ENCODE measurements around the gene RAD50.

RAD50 gene

DNA sequence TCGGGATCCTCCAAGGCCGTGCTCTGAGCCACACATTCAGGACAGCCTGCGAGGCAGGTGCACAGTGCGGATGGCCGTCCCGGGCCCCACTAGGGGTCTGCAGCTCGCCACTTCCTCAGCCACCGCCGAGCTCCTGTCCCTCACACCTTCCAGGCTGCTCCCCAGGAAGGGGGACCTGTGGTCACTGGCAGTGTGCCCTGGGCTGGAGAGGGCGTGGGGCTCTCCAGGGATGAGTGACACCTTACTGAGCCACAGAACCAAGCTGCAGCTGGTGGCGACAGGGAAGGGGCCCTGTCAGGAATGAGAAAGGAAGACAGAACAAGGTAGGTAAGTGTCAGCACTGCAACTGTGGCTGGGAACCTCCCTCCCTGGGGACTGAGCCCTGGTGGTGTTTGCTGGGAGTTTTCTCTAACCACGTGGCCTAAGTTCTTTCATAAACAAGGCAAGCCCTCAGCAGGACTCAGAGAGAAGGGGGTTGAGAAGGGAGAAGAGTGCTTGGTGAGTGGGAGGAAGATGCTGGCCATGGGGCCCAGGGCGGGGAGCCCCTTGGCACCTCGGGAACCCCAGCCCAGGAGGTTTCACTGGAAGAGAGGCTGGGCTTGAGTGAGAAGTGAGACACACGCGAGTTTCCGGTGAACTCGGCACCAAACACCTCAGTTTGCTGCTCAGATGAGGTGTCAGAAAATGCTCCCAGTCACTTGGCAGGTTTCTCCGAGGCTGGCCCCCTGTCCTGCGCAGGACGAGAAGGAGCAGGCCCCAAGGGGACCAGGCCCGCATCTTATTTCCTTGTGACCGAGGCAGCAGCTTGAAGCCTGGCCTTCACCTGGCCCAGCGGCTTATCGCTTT, 106.4 kb downstream of the RAD50 start:
- DNase-seq: no peak

- DNase-seq: peak; percentile 44
Observed at GRCh38 chr5:132663771-132664695, 107.3 kb downstream of the RAD50 start.

- no peak for DNase-seq
Observed at GRCh38 chr5:132664696-132665209, 108.0 kb downstream of the RAD50 start.

GRCh38 chr5:132665574-132666080, 108.8 kb downstream of the RAD50 start:
- DNase-seq: no peak

GRCh38 chr5:132666310-132667123, 109.7 kb downstream of the RAD50 start:
- no peak for DNase-seq

GRCh38 chr5:132667309-132667708, 110.5 kb downstream of the RAD50 start:
- DNase-seq: no peak

GRCh38 chr5:132667761-132668705, 111.3 kb downstream of the RAD50 start:
- no peak for DNase-seq

GRCh38 chr5:132668706-132669454, 112.1 kb downstream of the RAD50 start:
- no peak for DNase-seq

DNA sequence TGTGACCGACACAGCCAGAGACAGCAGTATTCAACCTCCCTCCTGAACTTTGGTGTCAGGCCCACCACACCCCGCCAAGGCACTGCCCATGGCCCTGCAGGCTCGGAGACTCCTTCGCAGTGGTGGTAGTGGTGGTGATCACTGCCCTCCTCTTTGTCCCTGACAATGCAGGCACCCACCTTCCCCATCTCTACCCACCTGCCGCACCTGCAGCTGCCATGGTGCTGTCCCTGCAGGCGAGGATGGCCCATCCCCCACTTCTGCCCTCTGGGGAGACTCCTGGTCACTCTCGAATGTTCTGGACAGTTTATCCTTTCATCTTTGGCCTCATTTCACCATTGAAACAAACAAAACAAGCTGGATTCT, 112.7 kb downstream of the RAD50 start:
- no peak for DNase-seq

GRCh38 chr5:132669966-132670882, 113.4 kb downstream of the RAD50 start:
- no peak for DNase-seq

DNA sequence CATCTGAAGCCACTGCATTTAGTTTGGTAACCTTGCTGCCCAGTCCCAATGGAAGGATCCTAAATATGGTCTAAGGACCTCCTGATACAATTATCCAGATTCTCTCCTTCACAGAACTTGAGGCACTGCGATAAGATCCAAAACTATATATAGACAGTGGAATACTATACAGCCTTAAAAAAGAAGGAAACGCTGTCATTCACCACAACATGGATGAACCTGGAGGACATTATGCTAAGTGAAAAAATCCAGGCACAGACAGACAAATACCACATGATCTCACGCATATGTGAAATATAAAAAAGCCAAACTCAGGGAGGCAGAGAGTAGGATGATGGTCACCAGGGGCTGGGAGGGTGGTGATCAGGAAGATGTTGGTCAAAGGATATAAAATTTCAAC, 114.2 kb downstream of the RAD50 start:
- DNase-seq: no peak

- DNase-seq: no peak
Observed at GRCh38 chr5:132673488-132673887, 116.7 kb downstream of the RAD50 start.

DNA sequence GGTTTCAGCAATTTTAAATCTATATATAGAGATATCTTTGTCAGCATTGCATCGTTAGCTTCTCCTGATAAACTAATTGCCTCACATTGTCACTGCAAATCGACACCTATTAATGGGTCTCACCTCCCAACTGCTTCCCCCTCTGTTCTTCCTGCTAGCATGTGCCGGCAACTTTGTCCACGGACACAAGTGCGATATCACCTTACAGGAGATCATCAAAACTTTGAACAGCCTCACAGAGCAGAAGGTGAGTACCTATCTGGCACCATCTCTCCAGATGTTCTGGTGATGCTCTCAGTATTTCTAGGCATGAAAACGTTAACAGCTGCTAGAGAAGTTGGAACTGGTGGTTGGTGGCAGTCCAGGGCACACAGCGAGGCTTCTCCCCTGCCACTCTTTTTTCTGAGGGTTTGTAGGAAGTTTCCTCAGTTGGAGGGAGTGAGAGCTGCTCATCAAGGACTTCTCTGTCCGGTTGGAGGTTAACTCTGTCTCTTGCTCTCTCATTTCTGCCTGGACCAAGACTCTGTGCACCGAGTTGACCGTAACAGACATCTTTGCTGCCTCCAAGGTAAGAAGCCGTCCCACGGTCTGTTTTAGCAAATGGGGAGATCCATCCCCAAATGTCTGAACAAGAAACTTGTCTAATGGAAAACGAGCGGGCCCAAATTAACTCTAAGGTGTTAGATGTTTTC, 117.3 kb downstream of the RAD50 start, which contains the start of gene IL4:
Gene IL4, plus strand, starts transcription at position 51 of the 692 bp plus-strand sequence. Its CDS starts 62 bp downstream, at position 113.
- DNase-seq: no peak

DNA sequence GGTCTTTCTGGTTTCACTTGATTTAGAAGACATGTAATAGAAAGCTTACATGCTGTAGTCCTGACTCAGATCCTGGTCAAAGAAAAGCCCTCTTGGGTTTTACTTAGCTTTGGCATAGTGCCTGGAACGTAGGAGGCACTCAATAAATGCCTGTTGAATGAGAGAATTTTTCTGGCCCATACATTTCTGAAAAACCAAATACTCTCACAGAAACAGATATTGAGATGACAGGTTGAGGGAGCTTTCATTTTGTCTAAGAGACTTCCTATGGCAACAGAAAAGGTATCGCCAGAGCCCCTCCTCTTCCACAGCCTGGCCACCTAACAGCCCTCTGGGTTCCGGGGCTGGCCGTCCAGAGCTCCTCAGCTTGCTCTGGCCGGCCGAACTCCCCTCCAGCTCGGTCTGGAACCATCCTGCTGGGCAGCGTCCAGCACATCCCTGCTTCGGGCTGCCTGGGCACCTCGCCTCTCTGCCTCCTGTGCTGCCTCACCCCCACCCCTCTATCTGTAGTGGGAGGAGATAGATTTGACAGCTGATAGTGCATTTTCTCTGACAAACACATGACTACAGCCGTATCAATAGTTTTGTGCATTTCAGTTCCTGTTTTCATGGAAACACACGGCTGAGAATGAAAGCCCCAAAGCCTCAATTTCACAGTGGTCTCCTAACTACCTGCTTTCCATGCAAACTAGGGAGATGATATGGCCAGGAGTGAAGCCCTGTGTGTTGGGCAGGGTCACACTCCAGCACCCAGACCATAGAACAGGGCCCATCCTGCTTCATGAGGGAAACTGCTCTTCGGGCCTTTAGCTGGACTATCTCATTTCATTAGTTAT, 118.1 kb downstream of the RAD50 start:
- DNase-seq: no peak

GRCh38 chr5:132675936-132676689, 119.3 kb downstream of the RAD50 start:
- DNase-seq: no peak

DNA sequence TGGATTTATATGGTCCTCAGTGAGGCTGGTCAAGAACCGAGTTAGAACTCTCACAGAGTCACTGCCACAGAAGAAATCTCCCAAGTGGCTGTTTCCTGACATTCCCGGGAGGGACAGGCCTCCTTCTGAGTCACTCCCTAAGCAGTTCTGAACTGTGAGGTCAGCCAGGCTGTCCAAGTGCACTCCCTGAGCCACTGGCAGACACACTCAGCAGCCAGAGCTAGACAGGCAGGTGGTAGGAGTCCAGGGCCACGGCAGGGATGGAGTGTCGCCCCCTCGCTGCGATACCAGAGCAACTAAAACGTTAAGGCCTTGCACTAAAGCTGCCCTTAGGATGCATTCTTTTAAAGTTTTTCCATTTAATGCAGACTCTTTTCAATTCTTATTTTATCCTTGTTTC, 120.4 kb downstream of the RAD50 start:
- DNase-seq: no peak

All from right hindlimb (tissue), 1 donor.